ENCODE data around the gene PCDHGB7. TPM values are rescaled to one million over a fixed set of nuclear protein-coding genes. Genes with fewer than 3 reads are reported as not detected.
"Not testable (repeated sequence)": the region's sequence is repeated elsewhere in the genome, so short reads cannot be mapped to it uniquely, and the experiment has no call there.

The PCDHGB7 gene
- total RNA-seq = 3.5 to 5.4 TPM (median 4.3 TPM) in 3 replicates
- long read RNA-seq, full-length matches to known transcripts = 3 of 13 reads
- long read RNA-seq, partial matches to known transcripts = 2 of 13 reads
- long read RNA-seq, other reads (novel, unspliced or antisense) = 8 of 13 reads

- Mint-ChIP-seq H3K36me3 (ENCODE audit: low read depth) (peaks cover 65% of the 10 kb centered on the region), H3K9me3 (ENCODE audit: low read depth) (peaks cover 57% of the 10 kb centered on the region), H3K4me1 (ENCODE audit: low read depth) (peaks cover 10% of the 10 kb centered on the region), H3K4me3 (ENCODE audit: unreplicated experiment) (peak within 1 kb of the TSS; percentile 38)
- DNase-seq (ENCODE audit: low spot score); H3K27me3 Mint-ChIP-seq (ENCODE audit: low read depth); H3K27ac Mint-ChIP-seq (ENCODE audit: unreplicated experiment): not testable (repeated sequence)
- peak; percentile 42 for TF ChIP-seq CTCF (IDR thresholded peaks at IDR 0.05)
Observed at GRCh38 chr5:141417494-141418172, at the start of gene PCDHGB7. PCDHGB7 (plus strand) TSS chr5:141417677; CDS start chr5:141417860, 183 bp downstream.

- H3K27ac Mint-ChIP-seq (ENCODE audit: unreplicated experiment) = no peak within 1 kb of the TSS
- H3K27me3 Mint-ChIP-seq (ENCODE audit: low read depth) = no peaks in the 10 kb centered on the region
- no peak for DNase-seq (ENCODE audit: low spot score)
- peaks cover 10% of the 10 kb centered on the region for H3K36me3 Mint-ChIP-seq (ENCODE audit: low read depth)
- H3K4me3 Mint-ChIP-seq (ENCODE audit: unreplicated experiment) = no peak within 1 kb of the TSS
- no peak for TF ChIP-seq CTCF (IDR thresholded peaks at IDR 0.05)
- no peaks in the 10 kb centered on the region for H3K4me1 Mint-ChIP-seq (ENCODE audit: low read depth)
- peaks cover 53% of the 10 kb centered on the region for H3K9me3 Mint-ChIP-seq (ENCODE audit: low read depth)
Observed at GRCh38 chr5:141369994-141370848, 47.3 kb upstream of the PCDHGB7 start, which contains the start of gene PCDHGB3. PCDHGB3 (plus strand) TSS chr5:141370242; CDS start chr5:141370395, 153 bp downstream.

GRCh38 chr5:141371572-141372475 lies 45.7 kb upstream of the PCDHGB7 start:
- Mint-ChIP-seq H3K36me3 (ENCODE audit: low read depth) (peaks cover 11% of the 10 kb centered on the region), H3K9me3 (ENCODE audit: low read depth) (peaks cover 51% of the 10 kb centered on the region), H3K27ac (ENCODE audit: unreplicated experiment) (no peak overlapping the region), H3K4me1 (ENCODE audit: low read depth) (no peaks in the 10 kb centered on the region), H3K27me3 (ENCODE audit: low read depth) (no peaks in the 10 kb centered on the region), H3K4me3 (ENCODE audit: unreplicated experiment) (no peak overlapping the region)
- no peak for TF ChIP-seq CTCF (IDR thresholded peaks at IDR 0.05)
- no peak for DNase-seq (ENCODE audit: low spot score)

GRCh38 chr5:141373673-141374317 lies 43.7 kb upstream of the PCDHGB7 start, which contains the start of gene PCDHGA6:
PCDHGA6 (plus strand) TSS chr5:141373891; CDS start chr5:141374084, 193 bp downstream.
- H3K36me3 Mint-ChIP-seq (ENCODE audit: low read depth) = peaks cover 11% of the 10 kb centered on the region

More at GRCh38 chr5:141373673-141374317, 43.7 kb upstream of the PCDHGB7 start, which contains the start of gene PCDHGA6:
- no peaks in the 10 kb centered on the region for H3K4me1 Mint-ChIP-seq (ENCODE audit: low read depth)
- DNase-seq (ENCODE audit: low spot score) = no peak
- no peak within 1 kb of the TSS for H3K27ac Mint-ChIP-seq (ENCODE audit: unreplicated experiment)
- H3K9me3 Mint-ChIP-seq (ENCODE audit: low read depth) = peaks cover 56% of the 10 kb centered on the region
- TF ChIP-seq CTCF (IDR thresholded peaks at IDR 0.05) = no peak
- no peaks in the 10 kb centered on the region for H3K27me3 Mint-ChIP-seq (ENCODE audit: low read depth)
- no peak within 1 kb of the TSS for H3K4me3 Mint-ChIP-seq (ENCODE audit: unreplicated experiment)
